ENCODE results near the gene TUBB4B. TPM values are rescaled to one million over a fixed set of nuclear protein-coding genes. Genes with fewer than 3 reads are reported as not detected.

TUBB4B gene
- total and polyA plus RNA-seq, 11 donors, result 244 to 900 (median 515) TPM

- TF ChIP-seq CTCF (IDR thresholded peaks at IDR 0.05), result no peak
- peak in 1 of 4 donors; percentile 10 for ATAC-seq
Observed at GRCh38 chr9:137270929-137271695, 30.0 kb downstream of the TUBB4B start.

GRCh38 chr9:137271696-137272076 lies 30.6 kb downstream of the TUBB4B start:
- peak overlapping the region in 8 of 12 donors; percentile 39 to 73 (median 56) for H3K27ac ChIP-seq
- H3K36me3 ChIP-seq, result peaks cover 0 to 59% (median 30%) of the 10 kb centered on the region in 9 donors
- TF ChIP-seq POLR2A (IDR thresholded peaks at IDR 0.05) (no peak), CTCF (IDR thresholded peaks at IDR 0.05) (no peak)
- ATAC-seq (no peak), DNase-seq (peak in 1 of 5 donors; percentile 6)
- H3K4me3 ChIP-seq, result no peak overlapping the region
- no peaks in the 10 kb centered on the region for H3K9me3 ChIP-seq
- 20 to 35% (median 26%) methylated on average over 3 of the region's 3 CpGs for WGBS, 4 donors
- H3K27me3 ChIP-seq, result no peaks in the 10 kb centered on the region
- H3K4me1 ChIP-seq, result peaks cover 9 to 87% (median 51%) of the 10 kb centered on the region in 12 donors
- intact Hi-C loops (cut with DNase I), result no loop called here

More at GRCh38 chr9:137270929-137271695, 30.0 kb downstream of the TUBB4B start:
- Histone ChIP-seq H3K4me1 (peaks cover 4 to 86% (median 45%) of the 10 kb centered on the region in 12 donors), H3K9me3 (no peaks in the 10 kb centered on the region), H3K27ac (peak overlapping the region in 8 of 12 donors; percentile 39 to 73 (median 56)), H3K27me3 (no peaks in the 10 kb centered on the region), H3K36me3 (peaks cover 0 to 62% (median 34%) of the 10 kb centered on the region in 9 donors), H3K4me3 (no peak overlapping the region)
- WGBS, 4 donors, result 66 to 79% (median 75%) methylated on average over 26 to 32 of the region's 32 CpGs
- intact Hi-C loops (cut with DNase I), result no loop called here
- DNase-seq, result peak in 1 of 5 donors; percentile 18

- no peak overlapping the region for H3K4me3 ChIP-seq
- ATAC-seq, result no peak
- H3K27ac ChIP-seq, result peak overlapping the region in 4 of 12 donors; percentile 34 to 73 (median 50)
- peak in 1 of 5 donors; percentile 6 for DNase-seq
- H3K36me3 ChIP-seq, result peaks cover 0 to 51% (median 23%) of the 10 kb centered on the region in 9 donors
- WGBS, 4 donors, result 91 to 94% (median 93%) methylated on average over 19 to 39 of the region's 39 CpGs
- H3K4me1 ChIP-seq, result peaks cover 9 to 88% (median 58%) of the 10 kb centered on the region in 12 donors
- intact Hi-C loops (cut with DNase I), result no loop called here
- H3K27me3 ChIP-seq, result no peaks in the 10 kb centered on the region
- H3K9me3 ChIP-seq, result no peaks in the 10 kb centered on the region
- TF ChIP-seq POLR2A (IDR thresholded peaks at IDR 0.05) (no peak), CTCF (IDR thresholded peaks at IDR 0.05) (no peak)
Observed at GRCh38 chr9:137272241-137273094, 31.4 kb downstream of the TUBB4B start.

- Histone ChIP-seq H3K4me3 (no peak overlapping the region), H3K27ac (no peak overlapping the region), H3K36me3 (peaks cover 0 to 45% (median 21%) of the 10 kb centered on the region in 9 donors), H3K27me3 (no peaks in the 10 kb centered on the region), H3K9me3 (no peaks in the 10 kb centered on the region), H3K4me1 (peaks cover 9 to 88% (median 59%) of the 10 kb centered on the region in 12 donors)
- intact Hi-C loops (cut with DNase I), result no loop called here
- DNase-seq (no peak), ATAC-seq (no peak)
- 82 to 92% (median 89%) methylated on average over 10 to 13 of the region's 13 CpGs for WGBS, 4 donors
- TF ChIP-seq POLR2A (IDR thresholded peaks at IDR 0.05), result no peak
- no peak for TF ChIP-seq CTCF (IDR thresholded peaks at IDR 0.05)
Observed at GRCh38 chr9:137273095-137273490, 32.0 kb downstream of the TUBB4B start.

Measured in heart left ventricle (tissue), 16 donors.